Measurements from ENCODE around the gene PRSS21. TPM values are rescaled to one million over a fixed set of nuclear protein-coding genes. Genes with fewer than 3 reads are reported as not detected.

The PRSS21 gene
- total and polyA plus RNA-seq, 2 experiments from 2014 or later, result not detected

GRCh38 chr16:2775765-2776499 is 41.1 kb upstream of the PRSS21 start:
- peak; percentile 44 for DNase-seq
- WGBS, 2 experiments (ENCODE audit: low coverage in 1 of 2, low lambda C conversion rate in 2 of 2, missing lambda C conversion rate in 2 of 2), result 25% methylated on average over 11 of the region's 11 CpGs
- peak overlapping the region; percentile 88 for H3K4me3 ChIP-seq
- H2AFZ ChIP-seq, result no peak overlapping the region; the same call in 1 of the 2 replicates
- in situ Hi-C loops (cut with MboI), result no loop called here
- H3K27ac ChIP-seq, result peak overlapping the region; percentile 61
- peak overlapping the region; percentile 93 for H3K4me2 ChIP-seq (ENCODE audit: unreplicated experiment)
- H3K27me3 ChIP-seq (replicated peaks; ENCODE audit: insufficient read depth), result no peaks in the 10 kb centered on the region
- H3F3A ChIP-seq (ENCODE audit: insufficient read depth), result peaks cover 46% of the 10 kb centered on the region
- H3K79me2 ChIP-seq (ENCODE audit: insufficient read depth), result peaks cover 71% of the 10 kb centered on the region
- no peaks in the 10 kb centered on the region for H4K20me1 ChIP-seq (ENCODE audit: insufficient read depth)
- H3K4me1 ChIP-seq (ENCODE audit: insufficient read depth), result peaks cover 21% of the 10 kb centered on the region
- H3K36me3 ChIP-seq (ENCODE audit: low read depth), result peaks cover 12% of the 10 kb centered on the region; the same call in 1 of the 2 replicates
- H3K9me2 ChIP-seq (ENCODE audit: insufficient read depth), result no peaks in the 10 kb centered on the region
- peak overlapping the region; percentile 94 for H3K9ac ChIP-seq
- no peaks in the 10 kb centered on the region for H3K9me3 ChIP-seq (ENCODE audit: low read depth)
- TF ChIP-seq EZH2 (IDR thresholded peaks at IDR 0.05; ENCODE audit: insufficient read depth, poor library complexity, severe bottlenecking) (no peak), EZH2phosphoT487 (IDR thresholded peaks at IDR 0.05; ENCODE audit: insufficient read depth, low read depth) (no peak)

DNA sequence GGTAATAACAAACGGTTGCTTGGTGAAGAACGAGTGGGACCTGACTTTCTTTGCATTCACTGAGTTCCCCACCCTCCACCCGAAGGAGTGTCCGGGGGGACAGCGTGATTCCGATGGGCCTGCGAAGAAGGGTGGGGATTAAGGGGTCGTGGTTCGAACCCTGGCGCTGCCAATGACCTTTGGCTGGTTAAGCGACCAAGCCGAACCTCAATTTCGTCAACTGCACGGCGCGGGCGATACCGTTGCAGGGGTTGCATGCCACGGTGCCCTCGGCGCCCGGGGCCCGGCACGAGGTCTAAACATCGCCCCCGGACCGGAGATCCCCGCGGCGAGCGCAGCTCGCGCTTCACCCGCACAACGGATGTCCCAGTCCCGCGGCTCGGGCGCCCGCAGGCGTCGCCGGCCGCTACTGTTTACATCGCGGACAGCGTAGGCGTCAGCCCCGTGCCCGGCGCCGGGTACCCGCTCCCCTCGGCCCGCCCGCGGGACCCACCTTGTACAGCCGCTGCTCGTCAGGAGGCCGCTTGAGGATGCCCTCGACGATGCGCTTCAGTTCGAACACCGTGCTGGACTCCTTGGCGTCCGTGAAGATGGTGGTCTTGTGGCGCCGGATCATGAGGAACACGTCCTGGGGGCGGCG is 40.4 kb upstream of the PRSS21 start:
- peak overlapping the region; percentile 88 for H3K4me3 ChIP-seq
- peaks cover 6% of the 10 kb centered on the region; the same call in 1 of the 2 replicates for H3K36me3 ChIP-seq (ENCODE audit: low read depth)
- 0 to 1% methylated on average over 48 to 50 of the region's 72 CpGs for WGBS, 2 experiments (ENCODE audit: low coverage in 1 of 2, low lambda C conversion rate in 2 of 2, missing lambda C conversion rate in 2 of 2)
- H3K4me1 ChIP-seq (ENCODE audit: insufficient read depth), result peaks cover 21% of the 10 kb centered on the region
- H3K27ac ChIP-seq, result peak overlapping the region; percentile 61
- no peaks in the 10 kb centered on the region for H3K9me3 ChIP-seq (ENCODE audit: low read depth)
- peak overlapping the region; percentile 58; the same call in 1 of the 2 replicates for H2AFZ ChIP-seq
- peaks cover 39% of the 10 kb centered on the region for H3F3A ChIP-seq (ENCODE audit: insufficient read depth)
- no peaks in the 10 kb centered on the region for H4K20me1 ChIP-seq (ENCODE audit: insufficient read depth)
- H3K4me2 ChIP-seq (ENCODE audit: unreplicated experiment), result peak overlapping the region; percentile 93
- no peaks in the 10 kb centered on the region for H3K9me2 ChIP-seq (ENCODE audit: insufficient read depth)
- in situ Hi-C loops (cut with MboI), result no loop called here
- peak overlapping the region; percentile 94 for H3K9ac ChIP-seq
- peaks cover 64% of the 10 kb centered on the region for H3K79me2 ChIP-seq (ENCODE audit: insufficient read depth)
- DNase-seq, result peak; percentile 71
- H3K27me3 ChIP-seq (replicated peaks; ENCODE audit: insufficient read depth), result no peaks in the 10 kb centered on the region
- TF ChIP-seq EZH2 (IDR thresholded peaks at IDR 0.05; ENCODE audit: insufficient read depth, poor library complexity, severe bottlenecking) (no peak), EZH2phosphoT487 (IDR thresholded peaks at IDR 0.05; ENCODE audit: insufficient read depth, low read depth) (no peak)

DNA sequence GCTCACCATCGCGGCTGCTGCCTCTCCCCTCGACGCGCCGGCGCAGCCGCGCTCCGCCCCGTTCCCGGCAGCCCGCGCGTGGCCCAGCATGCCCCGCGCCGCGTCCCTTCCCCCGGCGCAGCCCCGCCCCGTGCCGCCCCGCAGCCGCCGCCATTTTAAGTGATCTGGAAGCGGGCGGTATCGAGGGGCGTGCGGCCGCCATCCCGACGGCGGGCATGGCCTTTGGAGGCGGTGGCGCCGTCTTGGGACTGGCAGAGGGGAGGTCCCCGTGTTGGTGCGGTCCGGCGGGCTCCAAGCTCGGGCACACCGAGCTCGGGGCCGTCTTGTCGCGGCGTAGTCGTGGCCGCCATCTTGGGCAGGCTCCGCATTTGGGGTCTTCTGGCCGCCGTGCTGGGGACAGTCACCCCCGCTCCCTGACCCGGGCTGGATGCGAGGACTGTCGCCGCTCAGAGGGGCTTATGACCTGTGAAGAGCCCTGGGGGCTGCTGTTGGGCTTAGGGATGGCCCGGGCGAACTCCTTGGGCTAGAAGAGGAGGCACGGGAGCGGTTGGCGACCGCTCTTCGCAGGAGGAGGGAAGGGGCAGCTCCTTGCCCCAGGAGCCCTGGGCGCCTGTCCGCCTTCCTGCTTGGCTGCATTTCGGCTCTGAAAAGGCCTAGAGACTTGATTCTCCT is 39.7 kb upstream of the PRSS21 start, which contains the start of gene ELOB:
ELOB (minus strand) TSS at position 50 of the 672 bp plus-strand sequence; CDS start at position 9, 41 bp downstream.
- Histone ChIP-seq H3K9me3 (ENCODE audit: low read depth) (no peaks in the 10 kb centered on the region), H3K9me2 (ENCODE audit: insufficient read depth) (no peaks in the 10 kb centered on the region), H3K4me1 (ENCODE audit: insufficient read depth) (peaks cover 21% of the 10 kb centered on the region), H2AFZ (peak within 1 kb of the TSS; percentile 73), H3K4me2 (ENCODE audit: unreplicated experiment) (peak within 1 kb of the TSS; percentile 95), H3K9ac (peak within 1 kb of the TSS; percentile 99), H3K27me3 (replicated peaks; ENCODE audit: insufficient read depth) (no peaks in the 10 kb centered on the region), H3F3A (ENCODE audit: insufficient read depth) (peaks cover 32% of the 10 kb centered on the region), H3K27ac (peak within 1 kb of the TSS; percentile 93), H3K4me3 (peak within 1 kb of the TSS; percentile 88), H3K36me3 (ENCODE audit: low read depth) (0 out of 2 replicates have a peak, but pooled peaks cover 6% of the 10 kb centered on the region), H3K79me2 (ENCODE audit: insufficient read depth) (peaks cover 58% of the 10 kb centered on the region), H4K20me1 (ENCODE audit: insufficient read depth) (no peaks in the 10 kb centered on the region)
- no peak for TF ChIP-seq EZH2phosphoT487 (IDR thresholded peaks at IDR 0.05; ENCODE audit: insufficient read depth, low read depth)
- TF ChIP-seq EZH2 (IDR thresholded peaks at IDR 0.05; ENCODE audit: insufficient read depth, poor library complexity, severe bottlenecking), result no peak
- peak; percentile 96 for DNase-seq
- 0 to 4% methylated on average over 34 to 61 of the region's 70 CpGs for WGBS, 2 experiments (ENCODE audit: low coverage in 1 of 2, low lambda C conversion rate in 2 of 2, missing lambda C conversion rate in 2 of 2)
- in situ Hi-C loops (cut with MboI), result no loop called here
